Naive thymus-derived CD8-positive, alpha-beta T cell (primary cell): ENCODE data around the gene CTDNEP1. TPM values are rescaled to one million over a fixed set of nuclear protein-coding genes. Genes with fewer than 3 reads are reported as not detected.

Experiments
- ATAC-seq, 2 donors: fragments of 150-1000 bp; cut with Tn5 transposase in 1 of 2; sonication (Bioruptor Pico), chemical (Tn5 transposase) in 1 of 2; 1 replicate in 1 of 2; 2 replicates in 1 of 2; pipeline ENCODE4 v1.10.0; 2021; ENCODE audit warnings: mild to moderate bottlenecking in 2 of 2, moderate library complexity in 2 of 2
- POLR2A ChIA-PET: fragments of 350-600 bp; sonication (Branson Sonifier 250); formaldehyde crosslinking; loops from one replicate; lab custom pipeline; 2021; ENCODE audit warnings: antibody characterized with exemption; lab: Charles Lee
- DNase-seq, 10 donors: peaks; one replicate each; pipeline versions ENCODE4 v3.0.0 to v3.0.0-alpha.2; 2020 to 2022
- H3K27ac Mint-ChIP-seq, 10 donors: one replicate each; pipeline ENCODE4 v1.8.0; 2020 to 2022; ENCODE audit warnings: mild to moderate bottlenecking in 10 of 10, mixed read lengths in 10 of 10, moderate library complexity in 4 of 10, inconsistent platforms in 1 of 10
- H3K27me3 Mint-ChIP-seq, 5 donors: one replicate each; pipeline ENCODE4 v1.8.0; 2021 to 2022; ENCODE audit warnings: mixed read lengths in 5 of 5
- H3K36me3 Mint-ChIP-seq, 3 donors: one replicate each; pipeline ENCODE4 v1.8.0; 2020 to 2022; ENCODE audit warnings: mixed read lengths in 3 of 3, mild to moderate bottlenecking in 2 of 3, inconsistent platforms in 1 of 3
- H3K4me1 Mint-ChIP-seq, 4 donors: one replicate each; pipeline ENCODE4 v1.8.0; 2021 to 2022; ENCODE audit warnings: mixed read lengths in 4 of 4
- H3K4me3 Mint-ChIP-seq, 10 donors: one replicate each; pipeline ENCODE4 v1.8.0; 2020 to 2022; ENCODE audit warnings: mild to moderate bottlenecking in 10 of 10, mixed read lengths in 10 of 10, moderate library complexity in 6 of 10, inconsistent platforms in 1 of 10
- H3K9me3 Mint-ChIP-seq, 9 donors: one replicate each; pipeline ENCODE4 v1.8.0; 2020 to 2022; ENCODE audit warnings: mixed read lengths in 9 of 9, mild to moderate bottlenecking in 3 of 9, inconsistent platforms in 1 of 9, moderate library complexity in 1 of 9
- polyA plus RNA-seq, 3 donors: library from polyadenylated mRNA; unstranded; fragments of 300-500 nt; fragmentation: Illumina TruSeq; gene quantifications; one replicate each; pipeline ENCODE4 v1.2.3, GENCODE V29; 2021
- total RNA-seq, 8 experiments: library from RNA in 2 of 8; stranded (reverse) in 2 of 8; gene quantifications; one replicate each; pipeline ENCODE4 v1.2.3 and lab custom pipeline; 2021 to 2026

Gene CTDNEP1
- total and polyA plus RNA-seq, 5 experiments from 2014 or later, result 33.6 to 142 (median 42.3) TPM

GRCh38 chr17:7218166-7218565 is 33.4 kb downstream of the CTDNEP1 start:
- H3K9me3 Mint-ChIP-seq, result no peaks in the 10 kb centered on the region
- H3K4me1 Mint-ChIP-seq, result peaks cover 49 to 82% (median 74%) of the 10 kb centered on the region in 4 donors
- H3K27me3 Mint-ChIP-seq, result peaks cover 0 to 2% (median 0%) of the 10 kb centered on the region in 5 donors
- ATAC-seq (no peak), DNase-seq (peak in 1 of 10 donors; percentile 54)
- peaks cover 0 to 4% (median 0%) of the 10 kb centered on the region in 3 donors for H3K36me3 Mint-ChIP-seq
- POLR2A ChIA-PET, result interaction anchor here (14.0 kb wide), 1 partner anchor 18 kb away, joined by 371 read pairs; the partner anchor contains the start of genes DVL2, GABARAP and PHF23
- peak overlapping the region; percentile 69 to 98 (median 90) for H3K27ac Mint-ChIP-seq
- peak overlapping the region; percentile 67 to 97 (median 81) for H3K4me3 Mint-ChIP-seq

GRCh38 chr17:7217113-7217987 is 34.2 kb downstream of the CTDNEP1 start:
- Mint-ChIP-seq H3K9me3 (no peaks in the 10 kb centered on the region), H3K4me1 (peaks cover 49 to 82% (median 75%) of the 10 kb centered on the region in 4 donors), H3K27me3 (peaks cover 0 to 2% (median 0%) of the 10 kb centered on the region in 5 donors), H3K36me3 (peaks cover 0 to 2% (median 0%) of the 10 kb centered on the region in 3 donors), H3K27ac (peak overlapping the region; percentile 69 to 100 (median 98)), H3K4me3 (peak overlapping the region; percentile 67 to 97 (median 81))
- ATAC-seq, result no peak
- POLR2A ChIA-PET, result interaction anchor here (0.6 to 14.0 kb wide), 2 partner anchors 19 to 164 kb away, joined by 6 to 371 read pairs; partner anchors contain the start of genes DVL2, GABARAP and PHF23
- peak in 2 of 10 donors; percentile 33 to 65 for DNase-seq

GRCh38 chr17:7216242-7217112 is 35.1 kb downstream of the CTDNEP1 start:
- Mint-ChIP-seq H3K4me1 (peaks cover 51 to 81% (median 78%) of the 10 kb centered on the region in 4 donors), H3K9me3 (no peaks in the 10 kb centered on the region), H3K4me3 (peak overlapping the region; percentile 40 to 94 (median 72)), H3K27me3 (peaks cover 0 to 2% (median 0%) of the 10 kb centered on the region in 5 donors), H3K36me3 (no peaks in the 10 kb centered on the region), H3K27ac (peak overlapping the region; percentile 49 to 100 (median 96))
- no peak for ATAC-seq
- POLR2A ChIA-PET, result interaction anchor here (3.3 to 14.0 kb wide), 2 partner anchors 12 to 20 kb away, joined by 20 to 371 read pairs; partner anchors contain the start of genes DVL2, GABARAP and PHF23
- DNase-seq, result peak in 1 of 10 donors; percentile 53

- DNase-seq (peak in 2 of 10 donors; percentile 19 to 65), ATAC-seq (no peak)
- peaks cover 0 to 2% (median 0%) of the 10 kb centered on the region in 5 donors for H3K27me3 Mint-ChIP-seq
- no peaks in the 10 kb centered on the region for H3K9me3 Mint-ChIP-seq
- H3K36me3 Mint-ChIP-seq, result no peaks in the 10 kb centered on the region
- POLR2A ChIA-PET, result interaction anchor here (1.7 to 14.0 kb wide), 3 partner anchors 11 to 180 kb away, joined by 6 to 371 read pairs (median 20); partner anchors contain the start of genes DVL2, GABARAP, PHF23 and SLC16A13
- H3K4me1 Mint-ChIP-seq, result peaks cover 46 to 73% (median 71%) of the 10 kb centered on the region in 4 donors
- H3K4me3 Mint-ChIP-seq, result peak overlapping the region; percentile 26 to 98 (median 88)
- H3K27ac Mint-ChIP-seq, result peak overlapping the region; percentile 87 to 100 (median 99)
Observed at GRCh38 chr17:7215652-7216180, 35.8 kb downstream of the CTDNEP1 start.

- Mint-ChIP-seq H3K9me3 (no peaks in the 10 kb centered on the region), H3K27me3 (peaks cover 0 to 2% (median 0%) of the 10 kb centered on the region in 5 donors), H3K27ac (peak overlapping the region; percentile 95 to 100 (median 99)), H3K4me3 (peak overlapping the region; percentile 85 to 98 (median 93)), H3K4me1 (peaks cover 43 to 68% (median 66%) of the 10 kb centered on the region in 4 donors), H3K36me3 (peaks cover 0 to under 1% (median 0%) of the 10 kb centered on the region in 3 donors)
- DNase-seq, result peak in 1 of 10 donors; percentile 65
- POLR2A ChIA-PET, result interaction anchor here (1.0 to 14.0 kb wide), 7 partner anchors 10 to 264 kb away, joined by 3 to 371 read pairs (median 5); partner anchors contain the start of genes CTDNEP1, DVL2, ELP5 and GABARAP
- no peak for ATAC-seq
Observed at GRCh38 chr17:7215136-7215638, 36.3 kb downstream of the CTDNEP1 start.

- peak overlapping the region; percentile 95 to 100 (median 99) for H3K27ac Mint-ChIP-seq
Observed at GRCh38 chr17:7214300-7215135, 37.0 kb downstream of the CTDNEP1 start.

GRCh38 chr17:7213895-7214299 is 37.6 kb downstream of the CTDNEP1 start:
- peaks cover 0 to 2% (median 0%) of the 10 kb centered on the region in 5 donors for H3K27me3 Mint-ChIP-seq
- ATAC-seq, result peak; percentile 3 to 13
- POLR2A ChIA-PET, result interaction anchor here (0.7 to 14.0 kb wide), 9 partner anchors 9 to 473 kb away, joined by 3 to 371 read pairs (median 4); partner anchors contain the start of genes CTDNEP1, DVL2, ELP5 and GABARAP
- peaks cover 39 to 60% (median 57%) of the 10 kb centered on the region in 4 donors for H3K4me1 Mint-ChIP-seq
- DNase-seq, result peak in 5 of 10 donors; percentile 55 to 86 (median 81)
- no peaks in the 10 kb centered on the region for H3K9me3 Mint-ChIP-seq
- H3K27ac Mint-ChIP-seq, result peak overlapping the region; percentile 95 to 100 (median 99)
- peak overlapping the region; percentile 85 to 98 (median 93) for H3K4me3 Mint-ChIP-seq
- H3K36me3 Mint-ChIP-seq, result peaks cover 0 to 2% (median 0%) of the 10 kb centered on the region in 3 donors

More at GRCh38 chr17:7214300-7215135, 37.0 kb downstream of the CTDNEP1 start:
- ATAC-seq, result peak; percentile 74 to 78
- POLR2A ChIA-PET, result interaction anchor here (0.7 to 14.0 kb wide), 9 partner anchors 10 to 472 kb away, joined by 3 to 371 read pairs (median 4); partner anchors contain the start of genes CTDNEP1, DVL2, ELP5 and GABARAP
- H3K27me3 Mint-ChIP-seq, result peaks cover 0 to 2% (median 0%) of the 10 kb centered on the region in 5 donors
- DNase-seq, result peak; percentile 97 to 99 (median 99)
- H3K4me1 Mint-ChIP-seq, result peaks cover 43 to 66% (median 63%) of the 10 kb centered on the region in 4 donors
- H3K36me3 Mint-ChIP-seq, result peaks cover 0 to 2% (median 0%) of the 10 kb centered on the region in 3 donors
- no peaks in the 10 kb centered on the region for H3K9me3 Mint-ChIP-seq
- H3K4me3 Mint-ChIP-seq, result peak overlapping the region; percentile 85 to 98 (median 93)

- no peaks in the 10 kb centered on the region for H3K9me3 Mint-ChIP-seq
- peaks cover 36 to 46% (median 43%) of the 10 kb centered on the region in 4 donors for H3K4me1 Mint-ChIP-seq
- DNase-seq (no peak), ATAC-seq (no peak)
- peaks cover 0 to 2% (median 0%) of the 10 kb centered on the region in 5 donors for H3K27me3 Mint-ChIP-seq
- peak overlapping the region in 6 of 10 donors; percentile 11 to 91 (median 26) for H3K27ac Mint-ChIP-seq
- H3K36me3 Mint-ChIP-seq, result peaks cover 0 to 2% (median 0%) of the 10 kb centered on the region in 3 donors
- peak overlapping the region in 2 of 10 donors; percentile 6 to 12 for H3K4me3 Mint-ChIP-seq
- POLR2A ChIA-PET, result no interaction called here
Observed at GRCh38 chr17:7211491-7212273, 39.9 kb downstream of the CTDNEP1 start.

GRCh38 chr17:7208754-7209460 is 42.6 kb downstream of the CTDNEP1 start:
- DNase-seq (no peak), ATAC-seq (no peak)
- POLR2A ChIA-PET, result interaction anchor here (0.6 to 1.1 kb wide), 2 partner anchors 30 to 31 kb away, joined by 4 to 6 read pairs; partner anchors contain the start of gene PHF23
- peak overlapping the region in 8 of 10 donors; percentile 2 to 90 (median 61) for H3K27ac Mint-ChIP-seq
- H3K9me3 Mint-ChIP-seq, result no peaks in the 10 kb centered on the region
- H3K4me3 Mint-ChIP-seq, result no peak overlapping the region
- peaks cover 37 to 50% (median 42%) of the 10 kb centered on the region in 4 donors for H3K4me1 Mint-ChIP-seq
- H3K36me3 Mint-ChIP-seq, result peaks cover 0 to 2% (median 0%) of the 10 kb centered on the region in 3 donors
- no peaks in the 10 kb centered on the region for H3K27me3 Mint-ChIP-seq
